B cell (primary cell): Measurements from ENCODE around the gene WDR5B. TPM values are rescaled to one million over a fixed set of nuclear protein-coding genes. Genes with fewer than 3 reads are reported as not detected.

Experiments
- ATAC-seq: fragments of 200-7000 bp; cut with Tn5 transposase; one replicate; pipeline ENCODE4 v1.10.0; 2021; ENCODE audit warnings: low read depth, mild to moderate bottlenecking, moderate number of reproducible peaks, moderate library complexity
- CTCF ChIA-PET: fragments of 350-600 bp; sonication (Branson Sonifier 250); formaldehyde crosslinking; loops from one replicate; lab custom pipeline; 2021; ENCODE audit warnings: antibody characterized with exemption, inconsistent platforms; lab: Charles Lee
- POLR2A ChIA-PET: fragments of 350-600 bp; sonication (Branson Sonifier 250); formaldehyde crosslinking; loops from one replicate; lab custom pipeline; 2021; ENCODE audit warnings: antibody characterized with exemption; lab: Charles Lee
- DNase-seq: peaks from one replicate; pipeline ENCODE4 v3.0.0; 2013
- H2AFZ ChIP-seq: 2 replicates; pipeline ENCODE4 v1.6.1; 2012; ENCODE audit warnings: mild to moderate bottlenecking, low read depth, low read length; ENCODE audit not compliant: insufficient read depth, poor library complexity, severe bottlenecking
- H3K27ac ChIP-seq, 2 donors: 1 replicate in 1 of 2; 2 replicates in 1 of 2; pipeline ENCODE4 v1.5.1; 2012 to 2013; ENCODE audit warnings: low read length in 2 of 2, mild to moderate bottlenecking in 2 of 2, moderate library complexity in 1 of 2
- H3K27me3 ChIP-seq, 4 experiments: fragments of 200-600 bp in 1 of 4; sonication (generic) in 1 of 4; replicated peaks in 1 of 4; 1 replicate in 2 of 4; 2 replicates in 2 of 4; pipeline versions ENCODE4 v1.6.1 to v1.7.0; 2013 to 2016; ENCODE audit warnings: low read length in 3 of 4, mild to moderate bottlenecking in 2 of 4, mixed read lengths in 1 of 4, moderate library complexity in 1 of 4; ENCODE audit not compliant: insufficient read depth in 4 of 4, control insufficient read depth in 3 of 4; ENCODE audit errors: control extremely low read depth in 1 of 4
- H3K36me3 ChIP-seq, 2 experiments: replicated peaks in 1 of 2; 1 replicate in 1 of 2; 2 replicates in 1 of 2; pipeline versions ENCODE4 v1.6.1 to v1.7.1; 2013; ENCODE audit warnings: low read length in 1 of 2; ENCODE audit not compliant: insufficient read depth in 2 of 2, control insufficient read depth in 1 of 2; ENCODE audit errors: control extremely low read depth in 1 of 2, extremely low read depth in 1 of 2
- H3K4me1 ChIP-seq, 2 donors: fragments of 200-600 bp in 1 of 2; sonication (generic) in 1 of 2; 1 replicate in 1 of 2; 2 replicates in 1 of 2; pipeline versions ENCODE4 v1.5.1 to v1.6.1; 2013 to 2017; ENCODE audit warnings: low read length in 2 of 2; ENCODE audit not compliant: control insufficient read depth in 2 of 2, insufficient read depth in 2 of 2
- H3K4me2 ChIP-seq: replicated peaks from 2 replicates; pipeline ENCODE3; 2012; ENCODE audit warnings: mild to moderate bottlenecking, low read depth, low read length; ENCODE audit not compliant: poor library complexity, severe bottlenecking
- H3K4me3 ChIP-seq, 5 experiments: fragments of 200-600 bp in 1 of 5; sonication (generic) in 1 of 5; 1 replicate in 3 of 5; 2 replicates in 2 of 5; pipeline versions ENCODE4 v1.5.1 to v1.7.0; 2011 to 2016; ENCODE audit warnings: low read length in 4 of 5, mild to moderate bottlenecking in 4 of 5, low read depth in 2 of 5, control low read depth in 1 of 5, moderate library complexity in 1 of 5; ENCODE audit not compliant: insufficient read depth in 1 of 5; ENCODE audit errors: control extremely low read depth in 1 of 5, extremely low read depth in 1 of 5
- H3K79me2 ChIP-seq: fragments of 200-600 bp; sonication (generic); one replicate; pipeline ENCODE4 v1.6.0; 2016; ENCODE audit warnings: low read length; ENCODE audit not compliant: control insufficient read depth, insufficient read depth
- H3K9ac ChIP-seq: fragments of 200-600 bp; sonication (generic); 2 replicates; pipeline ENCODE4 v1.6.1; 2017; ENCODE audit warnings: mild to moderate bottlenecking, low read length, moderate library complexity
- H3K9me3 ChIP-seq, 3 donors: one replicate each; pipeline versions ENCODE4 v1.6.1 to v1.7.1; 2013; ENCODE audit warnings: low read length in 2 of 3; ENCODE audit not compliant: control insufficient read depth in 2 of 3, insufficient read depth in 1 of 3; ENCODE audit errors: control extremely low read depth in 1 of 3
- H4K20me1 ChIP-seq: 2 replicates; pipeline ENCODE4 v1.6.0; 2012; ENCODE audit warnings: mild to moderate bottlenecking, low read length; ENCODE audit not compliant: insufficient read depth, control insufficient read depth, poor library complexity, severe bottlenecking
- H3K27ac Mint-ChIP-seq: one replicate; pipeline ENCODE4 v1.8.0; 2021; ENCODE audit warnings: mixed read lengths
- H3K27me3 Mint-ChIP-seq: one replicate; pipeline ENCODE4 v1.8.0; 2021; ENCODE audit warnings: mixed read lengths
- H3K4me1 Mint-ChIP-seq: one replicate; pipeline ENCODE4 v1.8.0; 2021; ENCODE audit warnings: mixed read lengths
- H3K4me3 Mint-ChIP-seq: one replicate; pipeline ENCODE4 v1.8.0; 2021; ENCODE audit warnings: mixed read lengths
- H3K9me3 Mint-ChIP-seq: one replicate; pipeline ENCODE4 v1.8.0; 2022; ENCODE audit warnings: mixed read lengths; ENCODE audit not compliant: insufficient read depth
- CTCF ChIP-seq: fragments of 200-600 bp; IDR thresholded peaks from one replicate; pipeline ENCODE4 v1.8.0; 2022; ENCODE audit warnings: antibody characterized with exemption, mild to moderate bottlenecking
- EZH2 ChIP-seq: IDR thresholded peaks from 2 replicates; pipeline ENCODE4 v1.6.1; 2012; ENCODE audit warnings: borderline replicate concordance, low read depth, mild to moderate bottlenecking, moderate library complexity, low read length; ENCODE audit not compliant: insufficient read depth, poor library complexity, severe bottlenecking
- WGBS: methylation state at CpG from one replicate; pipeline ENCODE4 v1.1.5; 2013; ENCODE audit warnings: missing lambda C conversion rate; ENCODE audit not compliant: insufficient coverage; 5-methylcytosine and 5-hydroxymethylcytosine counted together
- intact Hi-C: fragments of 100-400 bp; cut with micrococcal nuclease; formaldehyde crosslinking; loops from one replicate; pipeline ENCODE4 v1.10.0; 2022
- polyA plus RNA-seq: library from polyadenylated mRNA; depleted of rRNA; stranded (reverse); fragments of >200 nt; gene quantifications from 2 replicates; pipeline ENCODE4 v1.2.3, GENCODE V29; 2012
- total RNA-seq, 2 donors: library from RNA; stranded (reverse); fragments of 120-200 nt in 1 of 2; gene quantifications; 1 replicate in 1 of 2; 2 replicates in 1 of 2; pipeline versions ENCODE4 v1.2.3 to v1.2.4, GENCODE V29; 2013 to 2022

Gene WDR5B
- total and polyA plus RNA-seq, 2 donors (not counting 1 experiment from before 2014, with no cell fraction given): 3.5 to 11.6 TPM

GRCh38 chr3:122374034-122374433, 41.8 kb downstream of the WDR5B start:
- TF ChIP-seq EZH2 (no peak), CTCF (no peak)
- Mint-ChIP-seq H3K4me3 (no peak overlapping the region), H3K9me3 (no peaks in the 10 kb centered on the region), H3K27ac (no peak overlapping the region), H3K27me3 (no peaks in the 10 kb centered on the region), H3K4me1 (no peaks in the 10 kb centered on the region)
- WGBS: no CpG with 5 or more reads among the region's 1 CpG
- H3K9me3 ChIP-seq: no peaks in the 10 kb centered on the region
- intact Hi-C loops: no loop called here
- H3K27me3 ChIP-seq: no peaks in the 10 kb centered on the region
- ChIA-PET POLR2A (no interaction called here), CTCF (no interaction called here)
- no peak for DNase-seq
- no peak overlapping the region for H3K27ac ChIP-seq
- peaks cover 35% of the 10 kb centered on the region for H3K79me2 ChIP-seq
- H3K4me3 ChIP-seq: no peak overlapping the region
- H3K36me3 ChIP-seq: peaks cover 3 to 12% of the 10 kb centered on the region in 2 experiments
- no peak for ATAC-seq
- H2AFZ ChIP-seq: no peak overlapping the region
- no peak overlapping the region for H3K9ac ChIP-seq
- H4K20me1 ChIP-seq: no peaks in the 10 kb centered on the region
- H3K4me2 ChIP-seq: no peak overlapping the region
- no peaks in the 10 kb centered on the region for H3K4me1 ChIP-seq

GRCh38 chr3:122366379-122366749, 49.5 kb downstream of the WDR5B start:
- POLR2A ChIA-PET: no interaction called here

More at GRCh38 chr3:122366379-122366749, 49.5 kb downstream of the WDR5B start:
- Histone ChIP-seq H3K36me3 (peaks cover 0 to 45% of the 10 kb centered on the region in 2 experiments), H3K79me2 (no peaks in the 10 kb centered on the region), H3K9ac (no peak overlapping the region), H3K27ac (no peak overlapping the region), H2AFZ (no peak overlapping the region), H3K4me3 (no peak overlapping the region), H3K27me3 (no peaks in the 10 kb centered on the region), H4K20me1 (no peaks in the 10 kb centered on the region), H3K4me2 (no peak overlapping the region), H3K9me3 (no peaks in the 10 kb centered on the region), H3K4me1 (no peaks in the 10 kb centered on the region)
- H3K27me3 Mint-ChIP-seq: no peaks in the 10 kb centered on the region
- intact Hi-C loops: no loop called here
- TF ChIP-seq CTCF (no peak), EZH2 (no peak)
- 92% methylated on average over 2 of the region's 5 CpGs for WGBS
- CTCF ChIA-PET: no interaction called here
- no peaks in the 10 kb centered on the region for H3K9me3 Mint-ChIP-seq
- H3K4me1 Mint-ChIP-seq: no peaks in the 10 kb centered on the region
- H3K4me3 Mint-ChIP-seq: no peak overlapping the region
- H3K27ac Mint-ChIP-seq: no peak overlapping the region
- DNase-seq: no peak
- ATAC-seq: no peak
